ENCODE measurements around the gene ARIH2.
"Not testable (repeated sequence)": the region's sequence is repeated elsewhere in the genome, so short reads cannot be mapped to it uniquely, and the experiment has no call there.

ARIH2 gene

DNA sequence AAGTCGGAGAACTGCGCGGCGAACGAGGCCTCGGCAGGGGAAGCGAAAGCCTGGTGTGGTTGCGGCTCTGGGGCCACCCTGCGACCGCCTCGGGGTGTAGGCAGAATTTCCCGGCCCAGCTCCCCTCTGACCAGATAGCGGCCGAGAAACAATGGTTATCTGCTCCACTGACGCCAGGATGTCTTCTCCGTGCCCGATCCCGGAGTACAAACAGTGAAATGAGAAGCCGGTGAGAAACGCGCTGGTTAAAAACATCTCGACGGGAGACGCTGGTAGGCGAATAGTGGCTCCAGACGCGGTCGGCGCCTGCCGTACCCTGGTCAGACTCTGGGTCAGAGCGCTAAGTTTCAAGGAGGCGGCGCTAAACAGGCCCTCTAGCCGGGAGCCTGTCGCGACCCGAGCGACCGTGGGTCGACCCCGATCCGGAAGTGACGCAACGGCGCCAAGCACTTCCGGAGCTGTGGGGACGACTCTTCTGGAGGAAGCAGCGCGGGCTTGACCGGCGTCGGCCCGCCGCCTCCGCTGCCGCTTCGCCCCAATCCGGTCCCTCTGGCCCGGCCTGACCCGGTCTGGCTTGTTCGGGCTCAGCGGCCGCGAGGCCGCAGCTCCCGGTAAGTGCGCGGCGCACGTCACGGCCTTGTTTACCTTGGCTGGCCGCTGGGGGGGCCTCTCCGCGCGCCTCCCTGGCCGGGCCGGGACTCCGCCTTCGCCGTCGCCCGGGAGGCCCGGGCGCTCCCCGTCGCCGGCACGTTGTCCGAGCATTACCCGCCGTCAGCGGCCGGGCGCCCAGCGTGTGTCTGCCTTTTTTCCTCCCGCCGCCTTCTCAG, at the start of gene ARIH2:
Gene ARIH2, plus strand, starts transcription at position 455 of the 827 bp plus-strand sequence. CDS start 8,717 bp downstream, outside the sequence.
- DNase-seq (ENCODE audit: low read depth in 1 of 2, low spot score in 1 of 2) = peak; percentile 63 to 79

DNA sequence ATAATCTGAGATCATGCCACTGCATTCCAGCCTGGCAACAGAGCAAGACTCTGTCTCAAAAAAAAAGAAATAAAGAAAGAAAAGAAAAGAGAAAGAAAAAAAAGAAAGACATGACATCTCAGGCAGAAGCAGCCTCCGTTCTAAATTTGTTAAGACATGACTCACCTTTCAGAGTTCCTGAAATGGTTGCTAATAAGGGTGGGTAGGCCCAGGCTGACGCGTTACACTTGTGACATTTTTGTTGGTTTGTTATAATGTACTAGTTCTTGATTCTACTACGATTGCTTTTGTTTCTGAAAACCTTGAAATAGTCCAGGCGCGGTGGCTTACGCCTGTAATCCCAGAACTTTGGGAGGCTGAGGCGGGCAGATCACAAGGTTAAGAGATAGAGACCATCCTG, 41.0 kb upstream of the ARIH2 start:
- DNase-seq (ENCODE audit: low read depth in 1 of 2, low spot score in 1 of 2) = no peak

DNA sequence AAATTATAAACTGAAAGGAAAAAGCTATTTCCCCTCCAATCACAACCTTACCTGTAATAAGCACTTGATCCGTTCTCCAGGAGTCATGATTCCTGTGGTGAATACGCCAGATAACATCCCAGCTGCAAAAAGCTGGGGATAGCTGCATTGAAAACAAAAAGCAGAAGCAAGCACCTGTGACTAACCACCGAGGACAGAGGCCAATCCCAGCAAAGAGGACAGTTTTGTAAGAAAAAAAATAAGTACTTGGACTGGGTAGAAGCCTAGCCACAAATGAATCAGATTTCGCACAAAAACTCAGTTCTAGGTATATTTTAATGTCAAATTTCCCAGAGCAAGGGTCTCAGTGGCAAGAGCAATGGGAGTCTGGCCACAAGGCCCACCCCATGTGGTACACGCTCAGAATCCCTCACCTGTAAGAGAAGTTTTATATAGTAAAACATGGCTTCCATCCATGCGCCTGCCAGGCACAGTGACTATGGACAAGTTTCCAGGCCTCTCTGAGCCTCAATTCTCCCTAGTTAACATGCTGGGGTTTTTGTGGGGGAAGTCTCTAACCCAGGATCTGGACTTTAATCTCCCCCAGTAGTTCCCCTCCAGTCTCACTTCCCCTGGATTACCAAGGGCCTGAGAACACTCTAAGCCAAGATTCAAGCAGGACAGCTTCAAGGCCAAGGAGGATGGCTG, 39.2 kb upstream of the ARIH2 start:
- no peak for DNase-seq (ENCODE audit: low read depth in 1 of 2, low spot score in 1 of 2)

DNA sequence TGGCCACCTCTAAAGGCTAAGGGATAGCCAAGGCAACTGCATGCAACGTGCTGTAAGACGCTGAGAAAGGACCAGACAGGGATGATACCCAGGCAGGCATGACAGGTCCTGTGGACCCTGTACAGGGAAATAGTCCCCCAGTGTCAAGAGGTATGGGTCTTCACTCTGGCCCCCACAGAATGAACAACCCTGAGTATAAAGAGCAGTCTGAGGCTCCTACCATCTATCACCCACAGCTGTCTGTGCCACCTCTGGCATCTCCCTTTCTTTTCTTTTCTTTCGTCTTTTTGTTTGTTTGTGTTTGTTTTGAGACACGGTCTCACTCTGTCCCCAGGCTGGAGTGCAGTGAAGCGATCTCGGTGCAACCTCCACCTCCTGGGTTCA, 38.7 kb upstream of the ARIH2 start:
- no peak for DNase-seq (ENCODE audit: low read depth in 1 of 2, low spot score in 1 of 2)

DNA sequence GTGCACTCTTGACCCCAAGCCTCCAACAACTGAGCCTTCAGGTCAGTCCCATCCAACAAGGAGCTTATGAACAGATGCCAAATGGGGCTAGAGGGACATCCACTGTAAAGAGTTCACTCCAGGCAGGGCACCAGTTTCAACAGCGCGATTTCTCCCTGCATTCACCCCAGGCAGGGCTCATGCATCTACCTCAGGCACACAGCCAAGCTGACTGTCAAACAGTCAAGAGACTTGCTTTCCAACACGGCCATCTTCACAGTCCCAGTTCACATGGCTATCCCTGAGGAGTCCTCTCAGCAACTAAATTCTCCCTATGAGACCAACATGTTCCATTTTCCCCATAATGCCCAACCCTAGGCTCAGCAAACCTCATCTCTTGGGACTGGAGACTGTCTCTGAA, 37.6 kb upstream of the ARIH2 start:
- no peak for DNase-seq (ENCODE audit: low read depth in 1 of 2, low spot score in 1 of 2)

DNA sequence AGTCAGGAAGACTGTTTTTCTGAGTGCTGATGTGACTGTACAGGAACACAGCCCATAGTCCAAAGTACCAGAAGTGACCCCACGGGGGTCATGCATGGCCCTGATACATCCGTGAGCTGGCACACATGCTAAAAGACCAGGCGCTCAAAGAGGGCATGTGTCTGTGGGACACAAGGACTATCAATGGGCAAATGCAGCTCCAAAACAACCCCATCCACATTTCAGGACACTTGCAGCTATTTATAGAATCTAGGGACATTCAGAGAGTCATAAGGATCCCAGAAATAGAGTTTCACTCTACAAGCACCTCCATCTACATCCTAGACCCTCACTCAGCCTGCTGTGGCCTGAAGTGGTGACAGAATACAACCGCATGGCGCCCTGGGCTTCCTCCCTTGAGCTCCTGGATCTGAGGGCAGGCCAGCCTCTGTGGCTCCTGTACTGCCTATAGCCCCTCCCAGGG, 37.0 kb upstream of the ARIH2 start:
- DNase-seq (ENCODE audit: low read depth in 1 of 2, low spot score in 1 of 2) = no peak

DNA sequence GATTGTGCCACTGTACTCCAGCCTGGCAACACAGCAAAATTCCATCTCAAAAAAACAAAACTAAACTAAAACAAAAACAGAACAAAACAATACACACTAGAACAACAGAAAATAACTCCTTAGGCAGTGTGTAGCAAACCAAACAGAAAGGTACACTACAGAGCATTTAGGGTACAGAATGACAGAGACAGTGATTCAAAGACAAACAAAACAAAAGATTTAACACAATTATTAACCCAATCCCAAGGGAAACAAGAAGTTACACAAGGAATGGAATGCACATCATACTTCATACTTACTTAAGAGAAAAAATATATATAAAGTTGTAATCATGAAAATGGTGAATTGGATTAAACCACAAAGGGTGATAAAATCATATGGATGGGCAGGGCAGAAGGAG, 32.9 kb upstream of the ARIH2 start:
- no peak for DNase-seq (ENCODE audit: low read depth in 1 of 2, low spot score in 1 of 2)

DNA sequence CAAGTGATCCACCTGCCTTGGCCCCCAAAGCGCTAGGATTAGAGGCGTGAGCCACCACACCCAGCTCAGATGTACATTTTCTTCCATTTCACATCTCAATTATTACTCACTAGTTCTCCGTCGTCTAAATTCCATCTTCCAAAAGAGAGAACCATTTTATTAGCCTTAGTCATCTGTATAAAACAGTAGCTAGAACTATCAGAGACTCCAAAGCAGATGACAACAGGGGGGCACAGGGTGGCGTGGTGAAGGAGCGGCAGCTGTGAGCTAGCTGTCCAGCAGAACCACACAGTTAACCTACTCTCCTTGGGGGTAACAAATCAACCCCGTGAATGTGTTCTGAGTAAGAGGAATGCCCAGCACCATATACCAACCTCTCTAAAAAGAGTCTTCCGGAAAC, 27.0 kb upstream of the ARIH2 start:
- DNase-seq (ENCODE audit: low read depth in 1 of 2, low spot score in 1 of 2) = no peak

DNA sequence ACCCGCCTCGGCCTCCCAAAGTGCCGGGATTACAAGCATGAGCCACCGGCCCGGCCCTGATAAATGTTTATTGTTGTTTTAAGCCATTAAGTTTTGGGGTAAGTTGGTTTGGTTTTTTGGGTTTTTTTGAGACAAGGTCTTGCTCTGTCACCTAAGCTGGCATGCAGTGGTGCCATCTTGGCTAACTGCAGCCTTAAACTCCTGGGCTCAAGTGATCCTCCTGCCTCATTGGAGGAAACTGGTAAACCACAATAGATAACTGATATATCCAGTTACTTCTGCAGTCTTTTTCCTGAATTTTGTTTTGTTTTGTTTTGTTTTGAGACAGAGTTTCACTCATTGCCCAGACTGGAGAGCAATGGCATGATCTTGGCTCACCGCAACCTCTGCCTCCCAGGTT, 24.1 kb upstream of the ARIH2 start:
- DNase-seq (ENCODE audit: low read depth in 1 of 2, low spot score in 1 of 2) = no peak

DNA sequence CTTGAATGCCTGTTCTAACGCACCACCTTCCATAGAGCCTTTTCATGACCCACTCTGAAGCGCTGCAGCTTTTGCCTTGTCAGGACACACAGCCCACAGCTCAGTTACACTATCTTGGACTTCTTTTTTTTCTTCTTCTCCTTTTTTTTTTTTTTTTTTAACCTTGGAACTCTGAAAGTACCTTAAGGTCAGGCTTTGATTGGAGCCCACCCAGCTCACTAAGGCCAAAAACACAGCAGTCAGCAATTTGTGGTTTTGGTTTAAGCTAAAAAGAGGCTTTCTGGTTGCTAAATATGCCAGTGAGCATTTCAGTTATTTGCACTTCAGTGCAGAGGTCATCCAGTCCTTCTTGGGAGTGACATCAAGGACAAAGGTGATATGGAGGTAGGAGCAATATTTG, 21.7 kb upstream of the ARIH2 start:
- no peak for DNase-seq (ENCODE audit: low read depth in 1 of 2, low spot score in 1 of 2)

DNA sequence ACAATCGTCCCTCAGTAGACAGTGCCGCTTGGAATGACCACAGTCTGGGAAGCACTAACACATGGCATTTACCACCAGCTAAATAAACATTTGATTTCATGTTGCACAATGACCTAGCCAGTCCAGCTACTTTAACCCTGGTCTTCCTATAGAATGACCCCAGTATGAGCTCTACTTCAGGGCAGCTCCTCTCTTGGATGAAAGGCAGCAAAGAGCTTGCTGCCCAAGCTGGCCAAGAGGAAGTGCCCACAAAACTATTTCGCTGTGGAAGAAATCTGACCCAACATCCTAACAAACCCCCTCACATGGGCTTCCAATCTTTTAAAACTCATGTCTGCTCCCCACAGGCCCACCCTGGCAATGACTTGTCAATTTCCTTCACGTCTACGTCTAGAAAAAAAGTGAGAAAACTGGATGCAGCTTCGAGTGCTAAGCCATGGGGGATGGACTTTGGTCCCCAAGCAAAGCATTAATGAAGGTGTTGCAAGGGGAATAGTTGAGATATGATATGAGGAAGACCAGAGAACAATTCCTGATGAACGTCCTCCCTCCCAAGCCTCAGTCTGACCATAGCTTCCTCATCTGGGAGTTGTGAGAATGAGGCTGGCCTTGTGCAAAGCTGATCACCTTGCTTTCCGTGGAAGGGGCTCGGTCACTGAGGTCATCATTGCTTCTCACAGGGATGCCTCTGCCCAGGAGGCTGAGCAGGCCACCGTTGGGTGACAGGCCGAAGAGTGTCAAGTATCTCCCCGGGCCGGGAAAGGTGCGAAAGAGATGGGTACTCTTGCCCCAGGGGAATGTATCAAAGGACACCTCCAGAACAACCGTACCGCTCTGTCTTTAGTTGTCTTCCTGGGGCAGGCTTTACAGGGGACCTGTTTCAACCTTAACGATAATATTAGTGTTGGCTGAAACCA, 20.9 kb upstream of the ARIH2 start:
- no peak for DNase-seq (ENCODE audit: low read depth in 1 of 2, low spot score in 1 of 2)

DNA sequence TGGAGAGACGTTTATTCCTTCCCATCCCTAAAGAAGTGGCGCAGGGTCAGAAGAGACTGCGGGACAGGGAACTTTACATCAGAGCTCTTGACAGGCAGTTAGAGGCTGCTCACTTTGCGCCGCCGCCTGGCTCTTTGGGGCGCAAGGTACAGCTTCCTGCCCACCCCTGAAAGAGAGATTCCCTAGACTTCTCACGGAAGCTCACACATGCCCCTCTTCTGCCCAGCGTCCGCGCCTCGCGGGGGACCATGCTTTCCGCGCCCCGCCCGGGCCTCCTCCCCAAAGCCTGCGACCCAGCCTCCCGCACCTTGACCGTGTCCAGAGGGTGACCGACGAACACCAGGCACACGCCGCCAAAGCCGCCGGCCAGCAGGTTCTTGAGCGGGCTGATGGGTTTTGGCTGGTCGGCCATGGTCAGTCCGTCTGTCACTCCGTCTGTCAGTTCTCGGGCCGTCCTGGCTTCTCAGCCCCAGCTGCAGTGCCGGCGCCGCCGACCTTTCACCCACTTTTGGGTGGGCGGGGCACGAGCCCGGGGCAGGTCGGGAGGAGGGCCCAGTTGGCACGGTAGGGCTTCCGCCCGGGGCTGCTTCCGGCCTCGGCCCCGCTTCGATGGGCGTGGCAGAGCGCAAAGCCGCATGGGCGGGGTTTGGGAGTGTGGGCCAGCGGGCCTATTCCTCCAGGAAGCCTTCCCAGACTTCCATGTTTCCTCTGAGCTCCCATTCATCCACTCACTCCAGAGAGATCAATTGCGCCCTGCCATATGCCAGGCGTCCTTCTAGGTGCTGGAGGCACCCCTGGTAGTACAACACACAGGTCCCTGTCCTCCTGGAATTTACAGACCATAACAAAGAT, 20.0 kb upstream of the ARIH2 start, which contains the start of gene SLC25A20:
Gene SLC25A20, minus strand, starts transcription at position 500 of the 852 bp plus-strand sequence. Its CDS starts 88 bp downstream, at position 412.
- DNase-seq (ENCODE audit: low read depth in 1 of 2, low spot score in 1 of 2) = peak; percentile 84

DNA sequence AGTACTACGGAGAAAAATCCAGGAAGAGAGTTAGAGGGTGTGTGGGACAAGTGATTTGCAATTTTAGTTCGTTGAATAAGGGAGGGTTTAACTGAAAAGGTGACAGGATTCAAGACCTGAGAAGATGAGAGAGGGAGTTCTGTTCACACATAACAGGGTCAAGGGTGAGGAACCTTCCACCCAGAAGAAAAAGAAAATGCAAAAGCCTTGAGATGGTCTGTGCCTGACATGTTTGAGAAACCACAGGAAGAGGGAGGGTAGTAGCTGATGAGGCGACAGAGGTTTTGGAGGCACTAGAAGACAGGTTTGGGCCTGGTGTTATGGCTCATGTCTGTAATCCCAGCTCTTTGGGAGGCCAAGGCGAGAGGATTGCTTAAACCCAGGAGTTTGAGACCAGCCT, 19.4 kb upstream of the ARIH2 start:
- DNase-seq (ENCODE audit: low read depth in 1 of 2, low spot score in 1 of 2) = no peak

DNA sequence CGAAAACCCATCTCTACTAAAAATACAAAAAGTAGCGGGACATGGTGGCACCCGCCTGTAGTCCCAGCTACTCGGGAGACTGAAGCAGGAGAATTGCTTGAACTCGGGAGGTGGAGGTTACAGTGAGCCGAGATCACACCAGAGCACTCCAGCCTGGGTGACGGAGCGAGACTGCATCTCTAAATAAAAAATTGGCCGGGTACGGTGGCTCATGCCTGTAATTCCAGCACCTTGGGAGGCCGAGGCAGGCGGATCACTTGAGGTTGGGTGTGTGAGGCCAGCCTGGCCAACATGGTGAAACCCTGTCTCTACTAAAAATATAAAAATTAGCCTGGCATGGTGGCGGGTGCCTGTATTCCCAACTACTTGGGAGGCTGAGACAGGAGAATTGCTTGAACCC, 11.6 kb upstream of the ARIH2 start:
- not testable (repeated sequence) for DNase-seq (ENCODE audit: low read depth in 1 of 2, low spot score in 1 of 2)

DNA sequence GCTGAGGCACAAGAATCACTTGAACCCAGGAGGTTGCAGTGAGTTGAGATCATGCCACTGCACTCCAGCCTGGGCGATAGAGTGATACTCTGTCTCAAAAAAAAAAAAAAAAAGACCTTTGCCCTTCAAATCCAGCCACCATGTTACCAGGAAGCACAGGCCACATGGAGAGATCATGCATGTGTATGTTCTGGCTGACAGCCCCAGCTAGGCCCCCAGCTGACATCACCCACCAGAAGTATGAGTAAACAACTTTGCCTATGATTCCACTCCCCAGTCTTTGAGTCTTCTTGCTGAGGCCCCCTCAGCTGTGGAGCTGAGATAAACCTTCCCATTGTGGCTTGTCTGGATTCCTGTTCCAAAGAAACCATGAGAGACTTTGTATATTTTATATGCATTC, 3.3 kb upstream of the ARIH2 start:
- no peak for DNase-seq (ENCODE audit: low read depth in 1 of 2, low spot score in 1 of 2)

DNA sequence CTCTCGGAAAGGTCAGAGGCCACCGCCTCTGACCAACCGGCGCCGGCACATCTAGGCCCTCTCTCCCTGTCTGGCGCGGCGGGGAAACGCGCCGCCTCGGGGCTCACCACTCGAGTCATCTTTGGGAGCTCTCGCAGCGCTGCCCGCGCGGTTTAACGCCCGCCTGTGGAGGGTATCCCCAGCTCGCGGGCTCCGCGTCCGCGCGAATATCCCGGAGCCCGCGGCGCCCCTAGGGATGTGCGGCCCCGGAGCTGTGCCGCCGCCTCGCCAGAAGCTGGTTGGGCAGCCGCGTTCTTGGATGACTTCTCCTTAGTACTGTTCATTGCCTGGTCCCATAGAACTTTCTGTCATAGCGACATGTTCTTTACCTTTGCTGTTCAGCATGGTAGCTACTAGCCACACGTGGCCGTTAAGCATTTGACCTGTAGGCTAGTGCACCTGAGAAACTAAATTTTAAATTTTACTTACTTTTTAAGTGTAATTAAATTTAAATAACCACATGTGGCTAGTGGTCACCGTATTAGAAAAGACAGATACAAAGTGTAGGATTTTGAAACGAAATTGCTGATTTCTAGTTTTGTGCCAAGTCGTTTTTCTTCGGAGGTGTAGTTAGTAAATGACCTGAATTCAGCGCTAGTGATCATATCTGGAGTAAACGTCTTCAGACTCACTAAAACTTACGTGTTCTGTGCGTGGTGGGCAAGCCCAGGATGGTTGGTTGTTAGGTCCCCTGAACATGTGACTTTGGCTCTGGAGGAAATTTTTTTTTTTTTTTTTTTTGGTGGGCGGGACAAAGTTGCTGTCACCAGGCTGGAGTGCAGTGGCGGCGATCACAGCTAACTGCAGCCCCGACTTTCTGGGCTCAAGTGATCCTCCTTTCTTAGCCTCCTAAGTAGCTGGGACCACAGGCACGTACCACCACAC, 835 bp downstream of the ARIH2 start:
- DNase-seq (ENCODE audit: low read depth in 1 of 2, low spot score in 1 of 2) = peak in 1 of 2 donors; percentile 22

DNA sequence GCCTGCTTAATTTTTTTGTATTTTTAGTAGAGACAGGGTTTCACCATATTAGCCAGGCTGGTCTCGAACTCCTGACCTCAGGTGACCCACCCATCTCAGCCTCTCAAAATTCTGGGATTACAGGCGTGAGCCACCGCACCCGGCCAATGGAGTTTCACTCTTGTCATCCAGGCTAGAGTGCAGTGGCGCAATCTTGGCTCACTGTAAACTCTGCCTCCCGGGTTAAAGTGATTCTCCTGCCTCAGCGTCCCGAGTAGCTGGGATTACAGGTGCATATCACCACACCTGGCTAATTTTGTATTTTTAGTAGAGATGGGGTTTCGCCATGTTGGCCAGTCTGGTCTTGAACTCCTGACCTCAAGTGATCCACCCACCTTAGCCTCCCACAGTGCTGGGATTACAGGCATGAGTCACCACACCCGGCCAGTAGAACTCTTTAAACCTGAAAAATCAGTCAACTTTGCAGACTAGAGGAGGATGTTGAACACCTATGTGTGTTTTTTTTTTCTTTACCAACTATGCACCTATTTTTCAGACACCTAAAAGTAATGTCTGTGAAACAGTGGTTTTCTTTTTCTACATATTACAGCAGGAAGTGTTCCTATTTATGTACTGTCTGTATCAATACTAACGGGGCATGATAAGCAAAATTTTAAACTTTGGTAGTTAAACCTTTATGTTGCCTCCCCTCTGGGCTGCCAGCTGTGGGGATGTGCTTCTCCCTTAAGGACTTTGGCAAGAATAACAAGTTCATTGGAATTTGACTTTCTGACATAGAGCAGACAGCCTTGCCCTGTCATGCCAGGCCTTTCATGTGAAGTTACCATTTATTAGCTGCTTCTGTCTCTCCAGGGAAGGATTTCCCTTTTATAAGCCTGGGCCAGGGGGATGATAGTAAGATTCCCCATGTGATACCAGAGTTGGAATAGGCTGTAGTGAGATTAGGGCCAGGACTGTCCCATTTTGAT, 8.1 kb downstream of the ARIH2 start:
- no peak for DNase-seq (ENCODE audit: low read depth in 1 of 2, low spot score in 1 of 2)

DNA sequence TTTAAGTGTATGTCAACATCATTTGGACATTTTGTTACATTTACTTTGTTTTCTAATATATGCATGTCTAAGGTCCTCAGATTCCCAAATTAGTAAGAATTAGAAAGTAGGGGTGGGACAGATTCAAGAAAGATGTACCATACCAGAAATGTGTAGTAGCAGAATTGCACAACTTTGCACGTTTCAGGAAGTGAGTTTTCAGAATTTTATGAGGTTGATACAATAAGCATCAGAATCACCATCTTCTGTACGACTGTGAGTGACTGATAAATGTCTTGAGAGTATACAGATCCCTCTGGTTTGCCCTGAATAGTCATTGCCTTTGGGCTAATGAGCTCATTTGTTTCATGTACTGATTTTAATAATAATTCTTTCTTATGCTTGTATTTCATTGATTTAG, 9.3 kb downstream of the ARIH2 start:
- DNase-seq (ENCODE audit: low read depth in 1 of 2, low spot score in 1 of 2) = no peak
